GM19043 (cell line): ENCODE measurements around the gene ZFYVE9.
"Not testable (repeated sequence)": the region's sequence is repeated elsewhere in the genome, so short reads cannot be mapped to it uniquely, and the experiment has no call there.

Source experiments
- ATAC-seq: cut with Tn5 transposase; IDR thresholded peaks from one replicate; pipeline ENCODE4 v1.9.1; 2021; ENCODE audit warnings: low read depth; ENCODE audit not compliant: unreplicated experiment

Gene ZFYVE9

GRCh38 chr1:52182874-52183400 lies 41.0 kb downstream of the ZFYVE9 start:
- no peak for ATAC-seq

GRCh38 chr1:52186449-52186848 lies 44.6 kb downstream of the ZFYVE9 start:
- no peak for ATAC-seq

- ATAC-seq: no peak
Observed at GRCh38 chr1:52189898-52190480, 48.1 kb downstream of the ZFYVE9 start.

- no peak for ATAC-seq
Observed at GRCh38 chr1:52190500-52191252, 48.8 kb downstream of the ZFYVE9 start.

DNA sequence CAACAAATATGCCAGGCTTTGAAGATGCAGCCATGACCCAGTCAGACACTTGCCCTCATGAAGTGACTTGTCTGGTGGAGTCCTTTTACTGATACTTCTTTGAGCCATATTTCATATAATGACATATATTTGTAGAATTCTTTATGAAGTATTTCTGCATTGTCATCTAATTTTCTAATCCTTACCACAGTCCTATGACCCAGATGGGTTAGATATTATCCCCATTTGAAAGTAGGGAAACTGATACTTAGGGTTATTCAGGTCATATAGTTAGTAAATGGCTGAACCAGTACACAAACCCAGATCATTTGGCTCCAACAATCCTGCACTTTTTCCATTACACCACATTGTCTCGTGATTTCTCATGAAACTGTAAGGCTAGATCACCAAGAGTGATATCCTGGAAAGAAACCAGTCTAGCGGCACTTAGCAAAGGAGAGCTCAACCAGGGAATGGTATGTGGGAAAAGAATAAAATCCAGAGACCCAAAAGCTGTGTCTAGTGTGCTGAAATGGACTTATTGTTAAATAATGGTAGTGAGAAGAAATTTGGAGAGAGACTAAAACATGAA lies 49.6 kb downstream of the ZFYVE9 start:
- ATAC-seq: no peak

DNA sequence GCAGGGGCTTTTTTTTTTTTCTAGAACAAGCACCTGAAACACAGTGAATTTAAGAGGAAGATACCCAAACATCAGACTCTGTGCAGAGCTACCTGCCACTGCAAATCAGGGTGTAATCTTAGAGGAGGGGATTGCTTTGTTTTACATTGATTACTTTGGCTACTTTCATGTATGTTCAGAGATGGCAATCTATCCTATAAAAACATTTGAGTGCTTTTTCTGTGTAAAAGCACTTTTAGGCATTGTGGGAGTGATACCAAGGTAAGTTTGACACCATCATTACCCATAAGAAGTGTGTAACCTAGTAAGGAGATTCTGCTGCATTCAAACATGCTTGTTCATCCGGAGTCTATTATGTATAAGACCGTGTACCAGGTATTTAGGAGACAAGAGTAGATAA lies 50.1 kb downstream of the ZFYVE9 start:
- ATAC-seq: no peak

DNA sequence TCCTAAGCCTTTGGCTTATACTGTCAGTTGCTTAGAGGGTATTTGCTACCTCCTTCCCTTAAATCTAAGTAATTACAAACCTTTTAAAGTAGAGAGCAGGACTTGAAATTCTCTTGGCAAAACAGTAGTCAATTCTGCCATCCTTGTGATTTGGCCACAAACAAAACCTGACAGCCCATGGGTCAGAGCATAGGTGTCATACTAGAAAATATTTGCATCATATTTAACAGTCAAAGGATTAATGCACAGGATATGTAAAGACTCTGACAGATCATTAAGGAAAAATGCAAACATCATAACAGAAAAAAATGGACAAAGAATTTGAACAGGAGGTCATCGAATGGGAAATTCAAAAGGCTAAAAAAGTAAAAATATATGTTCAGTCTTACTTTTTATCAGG lies 50.5 kb downstream of the ZFYVE9 start:
- ATAC-seq: no peak

DNA sequence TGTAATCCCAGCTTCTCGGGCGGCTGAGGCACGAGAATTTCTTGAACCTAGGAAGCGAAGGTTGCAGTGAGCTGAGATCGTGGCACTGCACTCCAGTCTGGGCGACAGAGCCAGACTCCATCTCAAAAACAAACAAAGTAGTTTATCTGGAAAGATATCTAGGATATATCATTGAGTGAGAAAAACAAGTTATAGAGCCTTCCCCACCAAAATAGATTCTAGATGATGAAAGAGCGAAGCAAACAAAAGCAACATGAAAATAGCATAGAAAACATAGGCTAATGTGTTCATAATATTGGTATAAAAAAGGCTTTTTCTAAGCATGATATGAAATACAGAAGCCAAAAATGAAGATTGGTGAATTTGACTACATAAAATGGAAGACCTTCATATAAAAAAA lies 52.1 kb downstream of the ZFYVE9 start:
- no peak for ATAC-seq

DNA sequence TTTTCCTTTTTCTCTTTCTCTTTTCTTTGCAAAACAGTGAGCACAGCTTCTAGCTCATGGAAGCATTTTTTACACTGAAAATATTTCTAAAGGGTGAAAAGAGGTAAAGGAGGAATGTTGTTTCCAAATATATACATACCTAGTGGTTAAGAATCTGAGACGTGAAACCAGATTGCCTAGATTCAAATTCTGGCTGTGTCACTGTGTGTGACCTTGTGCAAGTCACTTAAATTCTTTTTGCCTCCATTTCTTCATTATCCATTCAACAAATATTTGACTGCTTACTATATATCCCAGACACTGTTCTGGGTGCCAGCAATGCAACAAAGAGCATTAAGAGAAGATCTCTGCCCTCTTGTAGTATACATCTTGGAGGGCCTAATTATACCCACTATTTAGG lies 53.3 kb downstream of the ZFYVE9 start:
- no peak for ATAC-seq

DNA sequence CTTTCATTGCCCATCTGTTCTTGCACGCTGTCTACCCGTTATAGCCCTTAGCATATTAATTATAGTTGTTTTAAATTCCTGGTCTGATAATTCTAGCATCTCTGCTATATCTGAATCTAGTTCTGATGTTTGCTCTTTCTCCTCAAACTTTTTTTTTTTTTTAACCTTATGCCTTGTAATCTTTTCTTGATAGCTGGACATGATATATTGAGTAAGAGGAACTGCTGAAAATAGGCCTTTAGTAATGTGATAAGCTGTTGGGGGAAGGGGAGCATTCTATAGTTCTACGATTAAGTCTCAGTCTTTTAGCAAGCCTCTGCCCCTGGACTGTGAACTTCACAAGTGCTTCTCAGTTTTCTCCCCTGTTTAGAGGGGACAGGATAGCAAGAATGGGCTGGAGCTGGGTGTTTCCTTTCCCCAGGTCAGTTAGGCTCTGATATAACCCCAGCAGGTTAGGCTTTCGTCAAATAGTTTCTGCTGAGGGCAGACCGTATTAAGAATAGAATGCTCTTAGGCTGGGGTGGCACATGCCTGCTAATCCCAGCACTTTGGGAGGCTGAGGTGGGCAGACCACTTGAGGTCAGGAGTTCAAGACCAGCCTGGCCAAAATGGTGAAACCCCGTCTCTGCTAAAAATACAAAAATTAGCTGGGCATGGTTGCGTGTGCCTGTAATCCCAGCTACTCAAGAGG lies 62.2 kb downstream of the ZFYVE9 start:
- no peak for ATAC-seq

DNA sequence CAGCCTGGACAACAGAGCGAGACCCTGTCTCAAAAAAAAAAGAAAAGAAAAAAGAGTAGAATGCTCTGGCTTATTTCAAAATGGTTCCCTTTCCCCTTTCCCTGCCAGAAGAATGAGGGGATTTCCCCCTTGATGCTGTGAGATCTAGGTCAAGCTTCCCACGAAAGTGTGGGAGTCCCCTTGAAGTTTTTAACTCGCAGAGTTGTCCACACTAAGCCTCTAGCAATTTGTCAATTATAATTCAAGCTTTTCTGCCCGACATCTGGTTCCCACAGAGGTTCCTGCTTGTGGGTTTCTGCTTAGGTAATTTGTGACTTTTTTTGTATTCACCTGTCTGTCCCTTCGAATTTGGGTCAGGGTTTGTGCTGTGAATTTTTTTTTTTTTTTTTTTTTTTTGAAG lies 62.8 kb downstream of the ZFYVE9 start:
- ATAC-seq: no peak

DNA sequence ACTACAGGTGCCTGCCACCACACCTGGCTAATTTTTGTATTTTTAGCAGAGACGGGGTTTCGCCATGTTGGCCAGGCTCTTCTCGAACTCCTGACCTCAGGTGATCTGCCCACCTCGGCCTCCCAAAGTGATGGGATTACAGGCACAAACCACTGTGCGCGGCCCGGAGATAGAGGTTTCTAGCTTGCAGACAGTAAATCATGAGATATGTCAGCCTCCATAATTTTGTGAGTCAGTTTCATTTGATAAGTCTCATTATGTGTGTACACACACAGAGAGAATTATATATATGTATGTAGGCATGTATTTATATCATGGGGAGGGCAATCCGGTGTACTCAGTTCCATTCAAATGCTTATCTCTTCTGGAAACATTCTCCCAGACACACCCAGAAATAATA lies 64.8 kb downstream of the ZFYVE9 start:
- ATAC-seq: not testable (repeated sequence)

GRCh38 chr1:52209429-52209828 lies 67.5 kb downstream of the ZFYVE9 start:
- no peak for ATAC-seq

GRCh38 chr1:52210044-52210443 lies 68.2 kb downstream of the ZFYVE9 start:
- ATAC-seq: no peak

DNA sequence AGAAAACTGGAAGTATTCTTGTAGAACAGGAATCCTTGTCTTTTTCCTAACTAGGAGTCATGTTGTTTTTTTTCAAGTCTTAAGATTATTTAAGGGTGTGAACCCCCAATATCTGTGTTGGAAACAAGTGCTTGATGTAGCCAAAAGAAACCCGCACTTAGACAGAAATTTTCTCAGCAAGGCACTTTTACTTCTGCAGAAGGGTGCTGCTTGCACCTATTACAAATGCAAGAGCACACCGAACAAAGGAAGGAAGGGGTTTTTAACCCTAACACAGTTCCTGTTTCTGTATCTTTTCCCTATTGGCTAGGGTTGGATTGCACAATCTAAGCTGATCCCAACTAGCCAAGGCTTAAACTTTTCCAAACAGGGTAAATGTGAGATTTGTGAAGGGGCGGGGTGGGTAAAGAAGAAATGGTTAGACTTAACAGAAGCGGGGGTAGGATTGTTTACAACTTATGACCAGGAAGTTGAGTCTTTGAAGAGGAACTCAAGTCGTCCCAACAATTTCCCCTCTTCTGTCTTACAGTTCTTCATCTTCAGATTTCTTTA lies 75.1 kb downstream of the ZFYVE9 start:
- ATAC-seq: no peak

DNA sequence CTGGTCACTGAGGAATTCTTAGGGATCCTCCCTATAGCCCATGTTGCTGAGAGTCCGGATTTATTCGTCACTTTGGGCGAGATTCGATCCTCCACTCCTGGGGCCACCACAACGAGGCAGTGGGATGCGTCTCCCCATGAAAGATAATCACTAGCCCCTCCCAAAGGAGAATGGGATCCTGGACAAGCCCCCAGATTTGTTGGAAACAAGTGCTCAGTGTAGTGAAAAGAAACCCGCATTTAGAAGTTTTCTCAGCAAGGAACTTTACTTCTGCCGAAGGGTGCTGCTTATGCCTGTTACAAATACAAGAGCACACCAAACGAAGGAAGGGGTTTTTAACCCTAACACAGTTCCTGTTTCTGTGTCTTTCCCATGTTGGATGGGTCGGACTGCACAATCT lies 83.3 kb downstream of the ZFYVE9 start:
- no peak for ATAC-seq

DNA sequence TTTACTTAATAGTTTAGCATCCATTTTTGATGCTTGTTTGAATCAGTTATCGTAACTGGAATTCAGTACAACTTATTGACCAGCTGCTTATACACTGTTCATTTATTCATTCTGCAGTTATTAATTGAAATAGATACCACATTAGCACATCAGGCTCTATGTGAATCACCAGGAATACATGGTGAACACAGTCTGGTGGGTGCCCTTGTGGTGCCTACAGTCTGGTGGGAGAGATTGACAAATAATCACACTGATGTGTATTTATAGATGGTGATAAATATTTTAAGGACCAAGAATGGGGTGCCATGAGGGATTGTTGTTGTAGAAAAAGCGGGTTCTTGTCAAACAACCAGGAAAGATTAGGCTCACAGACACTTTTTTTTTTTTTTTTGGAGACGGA lies 87.6 kb downstream of the ZFYVE9 start:
- ATAC-seq: no peak

- no peak for ATAC-seq
Observed at GRCh38 chr1:52233463-52233862, 91.6 kb downstream of the ZFYVE9 start.

- no peak for ATAC-seq
Observed at GRCh38 chr1:52234014-52234413, 92.1 kb downstream of the ZFYVE9 start.

DNA sequence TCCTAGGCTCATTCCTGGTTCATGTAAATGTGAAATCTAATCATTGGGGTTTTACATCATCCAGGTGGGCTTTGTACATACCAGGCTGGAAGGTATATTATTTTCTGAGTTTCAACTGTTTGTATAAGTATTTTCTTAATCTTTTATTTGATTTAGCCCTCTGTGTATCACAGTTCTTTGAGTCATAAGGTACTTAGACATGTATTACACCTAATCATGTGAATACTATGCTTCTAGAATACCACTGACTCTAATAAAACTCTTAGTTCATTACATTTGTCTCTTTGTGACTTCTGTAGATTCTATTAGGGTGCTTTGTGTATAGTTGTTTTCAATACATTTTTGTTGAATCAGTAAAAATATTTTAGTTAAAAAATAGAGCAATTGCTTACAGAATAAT lies 92.8 kb downstream of the ZFYVE9 start:
- ATAC-seq: no peak

- no peak for ATAC-seq
Observed at GRCh38 chr1:52235646-52236045, 93.8 kb downstream of the ZFYVE9 start.
